Endodermal cell (in vitro differentiated cells): Measurements from ENCODE around the gene TEX264. TPM values are rescaled to one million over a fixed set of nuclear protein-coding genes. Genes with fewer than 3 reads are reported as not detected.

Experiments used
- DNase-seq: peaks from one replicate; pipeline ENCODE4 v3.0.0-alpha.2; 2017
- H3K27ac ChIP-seq: 2 replicates; pipeline ENCODE4 v1.5.1; 2013; ENCODE audit warnings: mild to moderate bottlenecking, low read depth, low read length, moderate library complexity
- H3K27me3 ChIP-seq: 2 replicates; pipeline ENCODE4 v1.6.1; 2013; ENCODE audit warnings: mild to moderate bottlenecking, low read length, moderate library complexity; ENCODE audit not compliant: insufficient read depth, control insufficient read depth, poor library complexity, severe bottlenecking
- H3K36me3 ChIP-seq: 2 replicates; pipeline ENCODE4 v1.7.0; 2013; ENCODE audit warnings: mild to moderate bottlenecking, low read length, moderate library complexity; ENCODE audit not compliant: control insufficient read depth, insufficient read depth
- H3K4me1 ChIP-seq: one replicate; pipeline ENCODE4 v1.7.0; 2013; ENCODE audit warnings: low read length; ENCODE audit not compliant: control insufficient read depth, insufficient read depth
- H3K4me3 ChIP-seq: 2 replicates; pipeline ENCODE4 v1.5.1; 2013; ENCODE audit warnings: mild to moderate bottlenecking, low read length, moderate library complexity
- H3K9ac ChIP-seq: 2 replicates; pipeline ENCODE4 v1.6.1; 2013; ENCODE audit warnings: mild to moderate bottlenecking, low read length, moderate library complexity; ENCODE audit not compliant: poor library complexity, severe bottlenecking; ENCODE audit errors: extremely low read depth
- H3K9me3 ChIP-seq: 2 replicates; pipeline ENCODE4 v1.6.1; 2013; ENCODE audit warnings: mild to moderate bottlenecking, low read length, moderate library complexity; ENCODE audit not compliant: control insufficient read depth
- H3K27ac Mint-ChIP-seq: 2 replicates; pipeline ENCODE4 v1.8.0; 2020; ENCODE audit warnings: mixed read lengths
- H3K27me3 Mint-ChIP-seq: 2 replicates; pipeline ENCODE4 v1.8.0; 2021; ENCODE audit warnings: mild to moderate bottlenecking, mixed read lengths; ENCODE audit not compliant: insufficient read depth
- H3K36me3 Mint-ChIP-seq: 2 replicates; pipeline ENCODE4 v1.8.0; 2020; ENCODE audit warnings: low read depth, mixed read lengths
- H3K4me1 Mint-ChIP-seq: 2 replicates; pipeline ENCODE4 v1.8.0; 2020; ENCODE audit warnings: mixed read lengths
- H3K4me3 Mint-ChIP-seq: 2 replicates; pipeline ENCODE4 v1.8.0; 2020; ENCODE audit warnings: mild to moderate bottlenecking, moderate library complexity, mixed read lengths
- H3K9me3 Mint-ChIP-seq: 2 replicates; pipeline ENCODE4 v1.8.0; 2020; ENCODE audit warnings: mild to moderate bottlenecking, mixed read lengths
- WGBS, 2 experiments: methylation state at CpG; one replicate each; pipeline versions ENCODE4 v1.1.5 to v1.1.7; 2013; ENCODE audit warnings: missing lambda C conversion rate in 2 of 2, mixed read lengths in 1 of 2; ENCODE audit not compliant: insufficient coverage in 1 of 2, insufficient read length in 1 of 2; 5-methylcytosine and 5-hydroxymethylcytosine counted together
- total RNA-seq, 2 donors: library from RNA; stranded (reverse); fragmentation: NEBNext Ultra II Directional in 1 of 2; extraction: Animal tissue kit (Norgen Biotek cat#: 25700) in 1 of 2; gene quantifications; 2 replicates in 1 of 2; 3 replicates in 1 of 2; pipeline ENCODE4 v1.2.1, GENCODE V29; 2021
- TF ChIP-seq, protein P1 (sequence below): fragments of 200-600 bp; sonication (generic); conservative IDR thresholded peaks from 2 replicates; pipeline ENCODE4 v1.5.0; 2021; ENCODE audit warnings: antibody characterized with exemption, mild to moderate bottlenecking

TEX264 gene
- total RNA-seq, 2 donors from 2014 or later, result 21.1 to 24.9 TPM

DNA sequence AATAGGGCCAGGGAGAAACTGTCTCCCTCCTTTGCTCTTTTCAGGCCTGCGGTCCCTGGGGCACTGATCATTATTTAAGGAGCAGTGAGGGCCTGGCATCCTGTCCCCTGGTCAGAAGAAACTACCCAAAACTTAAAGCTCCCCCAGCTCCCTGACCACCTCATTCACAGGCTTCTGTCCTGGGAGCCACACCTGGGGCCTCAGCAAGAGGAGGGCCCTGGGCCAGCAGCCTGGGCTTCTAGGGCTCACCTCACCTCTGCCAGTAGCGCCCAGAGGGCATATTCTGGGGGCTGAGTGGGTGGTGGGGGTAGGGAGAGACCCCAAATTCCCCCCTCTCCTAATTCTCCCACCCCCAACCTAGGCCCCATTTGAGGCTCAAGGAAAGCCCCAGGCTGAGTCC lies 31.1 kb downstream of the TEX264 start:
- no peak overlapping the region for H3K4me3 Mint-ChIP-seq
- Histone ChIP-seq H3K36me3 (no peaks in the 10 kb centered on the region), H3K9me3 (no peaks in the 10 kb centered on the region), H3K4me1 (peaks cover 2% of the 10 kb centered on the region), H3K27me3 (peaks cover under 1% of the 10 kb centered on the region), H3K27ac (no peak overlapping the region), H3K9ac (no peak overlapping the region), H3K4me3 (no peak overlapping the region)
- peaks cover 15% of the 10 kb centered on the region for H3K36me3 Mint-ChIP-seq
- H3K27me3 Mint-ChIP-seq, result peaks cover 5% of the 10 kb centered on the region
- TF ChIP-seq, protein P1, sequence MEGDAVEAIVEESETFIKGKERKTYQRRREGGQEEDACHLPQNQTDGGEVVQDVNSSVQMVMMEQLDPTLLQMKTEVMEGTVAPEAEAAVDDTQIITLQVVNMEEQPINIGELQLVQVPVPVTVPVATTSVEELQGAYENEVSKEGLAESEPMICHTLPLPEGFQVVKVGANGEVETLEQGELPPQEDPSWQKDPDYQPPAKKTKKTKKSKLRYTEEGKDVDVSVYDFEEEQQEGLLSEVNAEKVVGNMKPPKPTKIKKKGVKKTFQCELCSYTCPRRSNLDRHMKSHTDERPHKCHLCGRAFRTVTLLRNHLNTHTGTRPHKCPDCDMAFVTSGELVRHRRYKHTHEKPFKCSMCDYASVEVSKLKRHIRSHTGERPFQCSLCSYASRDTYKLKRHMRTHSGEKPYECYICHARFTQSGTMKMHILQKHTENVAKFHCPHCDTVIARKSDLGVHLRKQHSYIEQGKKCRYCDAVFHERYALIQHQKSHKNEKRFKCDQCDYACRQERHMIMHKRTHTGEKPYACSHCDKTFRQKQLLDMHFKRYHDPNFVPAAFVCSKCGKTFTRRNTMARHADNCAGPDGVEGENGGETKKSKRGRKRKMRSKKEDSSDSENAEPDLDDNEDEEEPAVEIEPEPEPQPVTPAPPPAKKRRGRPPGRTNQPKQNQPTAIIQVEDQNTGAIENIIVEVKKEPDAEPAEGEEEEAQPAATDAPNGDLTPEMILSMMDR, result no peak
- WGBS, 2 experiments, result 100% methylated on average over 1 of the region's 2 CpGs; no CpG with 5 or more reads in 1 of the 2 experiments
- no peak overlapping the region for H3K27ac Mint-ChIP-seq
- H3K9me3 Mint-ChIP-seq, result no peaks in the 10 kb centered on the region
- DNase-seq, result no peak
- no peaks in the 10 kb centered on the region for H3K4me1 Mint-ChIP-seq

DNA sequence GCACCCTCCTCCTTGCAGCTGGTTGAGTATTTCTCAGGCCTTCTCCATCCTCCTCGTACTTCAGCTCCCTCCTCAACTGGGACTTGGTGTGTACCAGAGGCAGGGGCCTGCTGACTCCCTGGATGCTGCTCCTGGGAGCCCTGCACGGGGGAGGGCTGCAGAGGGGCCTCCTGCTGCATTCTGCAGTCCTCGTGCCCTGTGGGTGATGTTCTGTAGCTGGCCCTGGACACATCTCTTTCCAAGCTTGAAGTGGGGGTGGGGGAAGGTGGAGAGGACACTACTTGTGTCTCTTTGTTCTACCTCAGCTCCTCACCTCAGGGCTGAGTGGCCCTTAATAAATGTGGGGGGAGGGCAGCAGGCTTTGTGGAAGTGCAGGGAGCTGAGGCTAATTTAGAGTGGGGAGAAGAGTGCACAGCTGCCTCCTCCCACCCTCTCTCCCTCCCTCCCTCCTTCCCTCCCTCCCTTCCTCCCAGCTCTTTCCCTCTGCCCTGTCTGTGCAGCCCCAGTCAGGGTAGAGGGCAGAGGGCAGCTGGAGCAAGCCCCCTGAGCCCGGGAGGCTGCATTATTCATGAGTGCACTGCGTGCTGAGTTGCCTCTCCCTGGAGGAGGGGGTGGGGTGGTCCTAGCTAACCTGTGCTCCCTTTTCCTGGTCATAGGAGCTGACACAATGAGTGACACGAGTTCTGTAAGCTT lies 32.2 kb downstream of the TEX264 start:
- H3K4me3 Mint-ChIP-seq, result no peak overlapping the region
- H3K27me3 Mint-ChIP-seq, result peaks cover 16% of the 10 kb centered on the region
- peak overlapping the region; percentile 86 for H3K27ac ChIP-seq
- 39 to 56% methylated on average over 3 to 6 of the region's 6 CpGs for WGBS, 2 experiments
- DNase-seq, result no peak
- no peak overlapping the region for H3K27ac Mint-ChIP-seq
- TF ChIP-seq, protein P1, result no peak
- no peaks in the 10 kb centered on the region for H3K9me3 ChIP-seq
- H3K27me3 ChIP-seq, result peaks cover 11% of the 10 kb centered on the region
- no peaks in the 10 kb centered on the region for H3K9me3 Mint-ChIP-seq
- peaks cover 8% of the 10 kb centered on the region for H3K4me1 ChIP-seq
- H3K4me1 Mint-ChIP-seq, result peaks cover 8% of the 10 kb centered on the region
- H3K36me3 ChIP-seq, result no peaks in the 10 kb centered on the region
- H3K36me3 Mint-ChIP-seq, result peaks cover 15% of the 10 kb centered on the region
- no peak overlapping the region for H3K9ac ChIP-seq
- no peak overlapping the region for H3K4me3 ChIP-seq

DNA sequence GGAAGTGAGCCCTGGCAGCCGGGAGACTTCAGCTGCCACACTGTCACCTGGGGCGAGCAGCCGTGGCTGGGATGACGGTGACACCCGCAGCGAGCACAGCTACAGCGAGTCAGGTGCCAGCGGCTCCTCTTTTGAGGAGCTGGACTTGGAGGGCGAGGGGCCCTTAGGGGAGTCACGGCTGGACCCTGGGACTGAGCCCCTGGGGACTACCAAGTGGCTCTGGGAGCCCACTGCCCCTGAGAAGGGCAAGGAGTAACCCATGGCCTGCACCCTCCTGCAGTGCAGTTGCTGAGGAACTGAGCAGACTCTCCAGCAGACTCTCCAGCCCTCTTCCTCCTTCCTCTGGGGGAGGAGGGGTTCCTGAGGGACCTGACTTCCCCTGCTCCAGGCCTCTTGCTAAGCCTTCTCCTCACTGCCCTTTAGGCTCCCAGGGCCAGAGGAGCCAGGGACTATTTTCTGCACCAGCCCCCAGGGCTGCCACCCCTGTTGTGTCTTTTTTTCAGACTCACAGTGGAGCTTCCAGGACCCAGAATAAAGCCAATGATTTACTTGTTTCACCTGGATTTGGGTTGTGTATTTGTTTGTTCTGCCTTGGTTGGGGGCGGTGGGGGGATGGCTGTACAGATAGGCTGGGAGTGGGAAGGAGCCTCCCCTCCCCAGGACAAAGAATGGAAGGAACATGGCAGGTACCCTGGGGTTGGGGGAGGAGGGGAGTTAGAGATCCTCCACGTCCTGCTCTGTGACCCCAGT lies 32.9 kb downstream of the TEX264 start:
- no peak overlapping the region for H3K9ac ChIP-seq
- H3K27me3 Mint-ChIP-seq, result peaks cover 23% of the 10 kb centered on the region
- 39 to 56% methylated on average over 8 to 12 of the region's 12 CpGs for WGBS, 2 experiments
- no peaks in the 10 kb centered on the region for H3K9me3 ChIP-seq
- peak overlapping the region; percentile 86 for H3K27ac ChIP-seq
- H3K4me1 ChIP-seq, result peaks cover 8% of the 10 kb centered on the region
- H3K36me3 Mint-ChIP-seq, result peaks cover 15% of the 10 kb centered on the region
- H3K27ac Mint-ChIP-seq, result no peak overlapping the region
- TF ChIP-seq, protein P1, result no peak
- peaks cover 8% of the 10 kb centered on the region for H3K4me1 Mint-ChIP-seq
- H3K9me3 Mint-ChIP-seq, result no peaks in the 10 kb centered on the region
- H3K4me3 Mint-ChIP-seq, result no peak overlapping the region
- no peaks in the 10 kb centered on the region for H3K36me3 ChIP-seq
- peaks cover 18% of the 10 kb centered on the region for H3K27me3 ChIP-seq
- no peak overlapping the region for H3K4me3 ChIP-seq
- DNase-seq, result no peak
